Measurements from ENCODE around the gene CA4.
"Not testable (repeated sequence)": the region's sequence is repeated elsewhere in the genome, so short reads cannot be mapped to it uniquely, and the experiment has no call there.

The CA4 gene

DNA sequence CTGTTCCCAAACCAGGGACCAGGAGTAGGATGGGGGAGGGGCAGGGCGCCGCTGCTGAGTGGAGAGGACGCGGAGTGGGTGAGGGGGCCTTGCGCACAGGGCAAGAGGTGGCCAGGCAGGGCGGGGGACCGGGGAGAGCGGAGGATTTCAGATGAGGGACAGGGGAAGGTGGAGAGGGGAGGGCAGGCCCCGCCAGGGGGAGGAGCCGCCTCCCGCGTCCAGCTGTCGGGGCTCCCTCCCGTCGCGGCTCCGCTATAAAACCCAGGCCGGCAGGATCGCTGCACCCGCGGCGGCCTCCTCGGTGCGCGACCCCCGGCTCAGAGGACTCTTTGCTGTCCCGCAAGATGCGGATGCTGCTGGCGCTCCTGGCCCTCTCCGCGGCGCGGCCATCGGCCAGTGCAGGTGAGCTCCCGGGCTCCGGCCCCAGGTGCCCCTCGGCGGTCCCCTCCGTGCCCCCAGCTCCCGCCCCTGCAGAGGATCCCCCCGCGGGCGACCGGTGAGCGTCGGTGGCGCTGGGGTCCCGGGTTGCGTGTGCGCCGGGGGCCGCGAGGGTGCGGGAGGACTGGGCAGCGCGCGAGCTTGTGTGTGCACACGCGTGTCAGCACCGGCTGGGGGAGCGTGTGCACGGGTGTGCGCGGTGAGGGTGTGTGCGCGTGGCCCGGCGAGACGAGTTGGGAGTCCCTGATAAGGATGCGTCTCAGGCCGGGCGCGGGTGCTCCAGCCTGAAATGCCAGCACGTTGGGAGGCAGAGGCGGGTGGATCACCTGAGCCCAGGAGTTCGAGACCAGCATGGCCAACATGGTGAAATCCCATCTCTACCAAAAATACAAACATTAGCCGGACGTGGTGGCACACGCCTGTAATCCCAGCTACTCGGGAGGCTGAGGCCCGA, at the start of gene CA4:
Gene CA4 (plus strand): TSS at position 283 of the 892 bp plus-strand sequence. CDS start 62 bp downstream, at position 345.
- DNase-seq (ENCODE audit: low read depth in 2 of 2): no peak

DNA sequence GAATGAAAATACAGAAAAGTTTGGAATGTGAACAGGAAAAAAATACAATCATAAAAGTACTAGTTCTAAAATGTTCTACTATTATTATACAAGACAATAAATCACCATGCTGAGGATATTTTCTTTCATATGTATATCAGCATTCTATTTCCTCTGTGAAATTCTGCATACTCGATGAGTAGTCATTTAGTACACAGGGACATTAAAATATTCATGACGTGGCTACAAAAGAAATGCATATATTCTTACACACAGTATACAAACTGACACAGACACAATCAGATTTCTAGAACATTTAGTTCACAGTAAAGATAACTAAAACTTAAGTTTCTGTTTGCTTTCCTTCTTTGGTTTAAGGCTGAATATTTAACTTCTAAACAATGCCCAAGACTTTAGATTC, 49.2 kb upstream of the CA4 start:
- DNase-seq (ENCODE audit: low read depth in 2 of 2): not testable (repeated sequence)

DNA sequence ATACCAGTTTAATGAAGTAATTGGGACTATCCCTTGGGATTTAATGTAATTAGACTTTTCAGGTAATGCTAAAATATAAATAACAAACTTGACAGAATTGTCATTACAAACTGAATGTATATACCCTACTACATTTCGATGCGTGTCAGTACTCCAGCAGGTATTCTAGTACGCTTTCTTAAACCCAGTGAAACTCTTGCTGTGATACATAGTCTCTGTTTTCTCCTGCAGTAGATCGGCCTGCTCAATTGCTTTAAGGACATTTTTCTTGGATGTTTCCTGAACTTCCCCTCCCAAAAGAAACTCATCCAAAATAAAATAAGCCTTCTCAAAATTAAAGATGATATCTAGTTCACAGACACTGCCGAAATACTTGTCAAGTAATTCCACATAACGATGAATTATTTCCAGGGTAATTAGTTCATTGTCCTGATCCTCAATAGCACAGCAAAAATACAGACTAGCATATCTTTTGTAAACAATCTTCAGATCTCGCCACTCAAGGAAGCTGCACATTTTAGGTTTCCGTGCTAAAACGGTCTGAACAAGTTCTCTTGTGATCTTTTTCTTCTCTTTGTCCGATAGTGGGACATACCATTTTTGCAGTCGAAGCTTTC, 47.6 kb upstream of the CA4 start:
- not testable (repeated sequence) for DNase-seq (ENCODE audit: low read depth in 2 of 2)

DNA sequence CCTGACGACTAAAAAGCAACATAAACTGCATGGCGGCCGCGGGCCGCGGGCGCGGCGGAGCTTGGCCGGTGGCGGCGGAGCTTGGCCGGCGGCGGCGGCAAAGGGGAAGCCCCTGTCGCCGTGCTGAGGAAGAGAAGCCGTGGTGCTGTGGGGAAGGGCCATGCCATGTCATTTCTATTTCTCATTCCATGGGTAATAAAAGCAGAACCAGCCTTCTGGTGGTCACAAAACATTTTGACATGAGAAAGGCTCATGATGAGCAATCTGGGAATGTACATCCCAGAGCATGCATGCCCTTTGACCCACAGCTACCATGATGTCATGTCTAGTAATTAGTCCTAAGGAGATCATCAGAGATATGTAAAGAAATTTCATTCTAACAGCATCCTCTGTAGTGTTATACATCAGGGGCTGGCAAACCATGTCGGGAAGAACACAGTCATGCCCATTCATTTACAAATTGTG, 47.1 kb upstream of the CA4 start:
- DNase-seq (ENCODE audit: low read depth in 2 of 2): no peak

DNA sequence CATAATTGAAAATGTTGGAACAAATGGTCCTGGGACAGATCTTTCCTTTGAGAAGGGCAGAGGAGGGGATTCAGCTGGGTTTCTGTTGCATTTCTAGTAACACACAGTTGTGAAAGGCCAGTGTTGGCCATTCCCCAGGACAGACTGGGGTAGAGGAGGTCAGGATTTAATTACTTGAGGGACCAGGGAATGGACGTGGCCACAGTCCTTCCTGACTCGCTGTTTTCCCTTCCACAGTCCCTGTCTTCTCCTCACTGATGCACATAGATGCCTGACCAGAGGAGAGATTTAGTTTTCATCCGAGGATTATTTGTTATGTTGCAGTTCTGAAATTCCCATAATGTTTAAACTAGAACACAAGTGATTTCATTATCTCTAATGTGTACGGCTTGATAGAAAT, 45.8 kb upstream of the CA4 start:
- no peak for DNase-seq (ENCODE audit: low read depth in 2 of 2)

DNA sequence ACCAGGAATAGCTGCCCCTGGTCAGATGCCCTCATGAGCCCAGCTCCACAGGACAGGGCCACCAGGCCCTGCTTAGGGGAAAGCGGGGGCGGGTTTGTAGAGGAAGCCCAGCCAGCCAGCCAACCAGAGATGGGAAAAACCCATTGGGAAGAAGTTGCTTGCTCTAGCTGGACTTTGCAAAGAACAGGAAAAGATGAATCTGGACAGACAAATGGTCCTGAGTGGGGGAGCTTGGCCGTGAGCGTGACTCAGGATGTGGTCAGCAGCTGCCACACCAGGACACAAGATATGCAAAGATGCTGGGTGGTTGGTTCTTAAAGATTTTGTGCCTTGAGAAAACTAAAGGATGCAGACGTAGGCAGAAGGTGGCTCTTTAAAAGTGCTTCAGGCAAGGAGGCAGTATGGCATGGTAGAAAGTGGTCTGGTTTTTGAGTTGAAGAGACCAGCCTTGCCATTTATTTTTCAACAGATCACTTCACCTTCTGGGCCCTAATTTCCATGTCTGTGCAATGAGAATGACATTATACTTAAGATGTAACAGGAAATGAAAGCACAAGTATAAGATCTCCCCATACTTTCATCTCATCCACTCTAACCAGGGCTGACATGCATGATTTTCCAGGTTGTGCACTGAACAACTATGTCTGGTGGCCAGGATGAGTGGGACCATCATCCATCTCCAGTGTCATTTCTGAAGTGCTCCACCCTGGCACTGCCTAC, 43.3 kb upstream of the CA4 start:
- DNase-seq (ENCODE audit: low read depth in 2 of 2): no peak

DNA sequence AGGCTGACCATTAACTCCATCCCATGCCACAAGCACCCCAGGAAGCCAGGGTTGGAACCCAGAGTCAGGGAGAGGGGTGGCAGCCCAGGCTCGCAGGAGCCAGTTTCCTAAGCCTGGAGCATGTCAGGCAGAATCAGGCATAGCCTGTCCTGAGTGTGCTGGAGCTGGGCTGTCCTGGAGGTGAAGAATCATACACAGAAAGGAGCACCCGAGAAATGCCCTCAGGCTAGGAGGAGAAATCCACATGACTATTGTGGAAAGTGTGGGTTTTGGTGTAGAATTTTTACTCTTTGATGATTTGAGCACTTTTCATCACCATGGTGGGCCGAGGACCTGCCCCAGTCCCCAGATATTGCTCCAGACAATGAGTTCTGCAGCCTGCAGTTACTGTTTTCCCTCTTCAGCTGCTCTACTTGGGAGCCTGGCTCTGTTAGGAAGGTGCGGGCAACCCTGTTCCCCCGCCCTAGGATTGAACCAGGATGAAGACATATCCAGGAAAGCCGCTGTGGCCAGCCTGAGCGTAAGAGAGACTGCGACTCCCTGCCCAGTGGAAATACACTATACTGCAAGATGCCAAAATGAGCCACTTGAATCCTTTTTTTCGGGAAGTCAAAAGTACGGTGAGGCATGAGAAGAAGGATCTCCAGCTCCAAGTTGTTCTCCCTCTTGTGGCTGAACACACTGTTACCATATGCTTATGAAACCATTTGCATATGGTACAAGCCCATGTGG, 42.1 kb upstream of the CA4 start:
- DNase-seq (ENCODE audit: low read depth in 2 of 2): no peak

DNA sequence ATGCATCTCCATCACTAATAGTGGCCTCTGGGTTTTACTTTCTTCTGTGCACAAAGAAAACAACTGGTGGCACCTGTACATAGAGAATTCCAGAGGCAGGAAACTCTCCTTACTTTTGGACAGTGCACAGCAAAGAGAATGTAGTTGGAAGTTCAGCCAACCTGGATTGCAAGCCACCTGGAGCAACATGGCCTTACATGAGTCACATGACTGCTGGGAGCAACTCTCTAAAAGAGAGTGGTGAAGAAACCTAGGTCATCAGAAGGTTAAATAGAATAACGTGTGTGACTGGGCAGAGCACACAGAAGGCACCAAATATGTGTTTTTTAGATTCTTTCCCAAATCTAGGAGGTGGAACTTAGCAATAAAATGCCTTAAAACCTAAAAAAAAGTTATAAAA, 41.5 kb upstream of the CA4 start:
- not testable (repeated sequence) for DNase-seq (ENCODE audit: low read depth in 2 of 2)

DNA sequence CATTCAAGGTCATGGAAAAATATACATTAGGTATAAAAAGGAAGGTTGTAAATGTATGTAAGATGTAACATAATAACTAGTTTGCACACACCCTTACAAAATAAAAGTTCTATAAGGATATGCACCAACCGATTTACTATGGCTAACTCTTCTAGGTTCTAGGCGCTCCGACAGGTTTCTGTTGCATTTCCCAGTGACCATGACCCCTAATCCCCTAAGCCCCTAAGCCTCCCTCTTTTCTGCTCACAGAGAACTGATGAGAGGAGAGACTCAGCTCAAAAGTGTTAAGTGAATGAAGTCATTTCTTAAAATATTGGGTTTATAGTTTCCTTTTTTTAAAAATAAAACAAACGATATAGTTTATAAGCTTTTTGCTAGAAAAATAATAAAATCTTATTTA, 41.1 kb upstream of the CA4 start:
- no peak for DNase-seq (ENCODE audit: low read depth in 2 of 2)

DNA sequence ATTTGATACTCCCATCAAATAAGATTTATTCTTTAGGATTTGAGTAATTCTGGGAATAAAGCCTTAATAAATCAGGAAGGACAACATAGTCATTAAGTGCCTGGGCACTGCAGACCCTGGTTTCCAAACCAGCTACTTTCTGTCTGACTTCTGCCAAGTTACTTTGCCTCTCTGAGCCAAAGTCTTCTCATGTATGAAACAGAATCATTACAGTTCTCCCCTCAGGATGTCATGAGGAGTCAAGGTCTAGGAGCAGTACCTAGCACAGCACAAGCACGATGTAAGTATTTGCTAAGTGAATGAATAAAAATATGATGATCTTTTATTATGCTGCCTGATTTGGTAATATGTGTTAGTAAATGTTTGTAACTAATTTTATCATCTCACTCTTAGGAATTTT, 40.6 kb upstream of the CA4 start:
- DNase-seq (ENCODE audit: low read depth in 2 of 2): no peak

DNA sequence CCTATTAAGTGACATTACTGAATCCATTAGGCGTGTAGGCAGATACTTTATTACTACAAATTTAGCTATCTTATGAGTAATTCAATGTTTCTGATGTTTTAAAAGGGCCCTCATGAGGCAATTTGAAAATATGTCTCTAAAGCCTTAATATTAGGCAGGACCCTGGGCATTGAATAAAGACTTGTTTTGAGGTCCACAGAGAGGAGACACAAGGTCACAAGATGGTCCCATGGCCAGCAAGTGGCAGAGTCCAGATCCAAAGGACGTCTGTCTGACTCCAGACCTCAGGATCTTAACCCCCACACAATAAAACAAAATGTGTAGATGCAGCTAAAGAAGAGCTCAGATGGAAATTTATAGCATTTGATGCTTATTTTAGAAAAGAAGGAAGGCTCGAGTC, 39.2 kb upstream of the CA4 start:
- DNase-seq (ENCODE audit: low read depth in 2 of 2): no peak

DNA sequence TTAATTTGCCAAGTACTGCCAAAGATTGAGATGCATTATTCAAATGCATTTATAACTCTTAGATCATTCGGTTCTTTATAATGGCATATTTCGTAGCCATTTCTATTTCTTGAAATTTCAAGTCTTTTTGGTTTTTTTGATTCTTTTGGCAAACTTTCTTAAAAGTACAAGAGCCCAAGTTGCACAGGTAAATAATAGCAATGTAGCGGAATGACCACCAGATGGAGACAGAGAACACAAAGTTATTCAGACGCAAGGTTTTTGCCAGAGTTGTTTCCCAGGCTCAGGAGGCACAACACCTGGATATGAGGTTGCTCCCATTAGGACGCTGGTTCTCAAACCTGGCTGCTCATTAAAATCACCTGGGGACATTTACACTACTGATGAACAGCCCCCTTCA, 38.1 kb upstream of the CA4 start:
- not testable (repeated sequence) for DNase-seq (ENCODE audit: low read depth in 2 of 2)

DNA sequence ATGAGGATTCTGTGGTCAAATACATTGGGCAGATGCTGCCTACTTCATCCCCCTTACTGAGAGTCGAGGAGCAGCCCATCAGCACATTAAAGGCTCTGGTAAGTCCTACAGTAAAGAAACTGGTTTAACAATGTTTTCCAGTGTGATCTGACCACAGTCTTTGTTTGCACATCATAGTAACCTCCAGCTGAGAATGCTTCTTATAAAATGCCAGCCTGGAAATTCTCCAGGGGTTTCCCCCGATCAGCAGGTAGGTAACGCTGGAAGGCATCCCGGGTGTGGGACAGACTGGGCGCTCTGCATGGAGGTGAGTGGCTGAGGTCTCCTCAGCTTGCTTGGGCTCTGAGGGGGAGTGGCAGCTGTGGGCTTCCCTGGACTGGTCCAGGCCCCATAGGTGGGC, 34.4 kb upstream of the CA4 start:
- not testable (repeated sequence) for DNase-seq (ENCODE audit: low read depth in 2 of 2)

DNA sequence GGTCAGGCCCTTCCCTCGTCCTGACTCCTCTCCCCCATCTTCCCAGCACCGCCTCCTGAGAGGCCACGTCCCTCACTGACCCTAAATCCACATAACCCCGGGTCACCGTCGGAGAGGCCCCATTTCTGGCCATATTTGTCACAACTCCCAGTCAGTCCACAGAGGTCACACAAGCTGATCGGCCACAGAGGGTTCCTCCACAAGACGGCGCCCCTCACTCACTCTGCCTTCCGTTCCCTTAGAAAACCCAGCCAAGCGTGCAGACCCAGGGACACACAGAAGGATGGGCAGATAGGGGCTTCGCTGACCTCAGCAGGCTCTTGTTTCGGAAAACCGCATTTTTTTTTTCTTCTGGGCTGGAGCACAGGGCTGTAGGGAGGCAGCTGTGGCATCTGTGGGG, 33.6 kb upstream of the CA4 start:
- not testable (repeated sequence) for DNase-seq (ENCODE audit: low read depth in 2 of 2)

DNA sequence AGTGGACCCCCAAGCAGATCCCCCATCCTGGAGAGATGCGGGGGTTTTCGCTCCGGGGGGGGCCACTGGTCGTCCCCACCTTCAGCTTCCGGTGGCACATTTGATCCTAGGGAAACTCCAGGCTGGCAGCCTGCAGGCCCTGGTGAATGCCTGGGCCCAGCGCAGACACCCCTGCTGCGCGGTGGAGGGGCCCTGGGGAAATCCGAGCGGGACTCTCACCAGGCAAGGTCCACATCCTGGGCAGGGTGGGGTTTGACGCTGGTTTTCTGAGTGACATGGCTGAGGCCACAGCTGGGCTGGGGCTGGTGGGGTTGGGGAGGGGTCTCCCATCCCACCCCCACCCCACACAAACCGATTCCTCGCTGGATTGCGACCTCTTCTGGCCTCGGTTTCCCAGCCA, 30.6 kb upstream of the CA4 start:
- not testable (repeated sequence) for DNase-seq (ENCODE audit: low read depth in 2 of 2)

DNA sequence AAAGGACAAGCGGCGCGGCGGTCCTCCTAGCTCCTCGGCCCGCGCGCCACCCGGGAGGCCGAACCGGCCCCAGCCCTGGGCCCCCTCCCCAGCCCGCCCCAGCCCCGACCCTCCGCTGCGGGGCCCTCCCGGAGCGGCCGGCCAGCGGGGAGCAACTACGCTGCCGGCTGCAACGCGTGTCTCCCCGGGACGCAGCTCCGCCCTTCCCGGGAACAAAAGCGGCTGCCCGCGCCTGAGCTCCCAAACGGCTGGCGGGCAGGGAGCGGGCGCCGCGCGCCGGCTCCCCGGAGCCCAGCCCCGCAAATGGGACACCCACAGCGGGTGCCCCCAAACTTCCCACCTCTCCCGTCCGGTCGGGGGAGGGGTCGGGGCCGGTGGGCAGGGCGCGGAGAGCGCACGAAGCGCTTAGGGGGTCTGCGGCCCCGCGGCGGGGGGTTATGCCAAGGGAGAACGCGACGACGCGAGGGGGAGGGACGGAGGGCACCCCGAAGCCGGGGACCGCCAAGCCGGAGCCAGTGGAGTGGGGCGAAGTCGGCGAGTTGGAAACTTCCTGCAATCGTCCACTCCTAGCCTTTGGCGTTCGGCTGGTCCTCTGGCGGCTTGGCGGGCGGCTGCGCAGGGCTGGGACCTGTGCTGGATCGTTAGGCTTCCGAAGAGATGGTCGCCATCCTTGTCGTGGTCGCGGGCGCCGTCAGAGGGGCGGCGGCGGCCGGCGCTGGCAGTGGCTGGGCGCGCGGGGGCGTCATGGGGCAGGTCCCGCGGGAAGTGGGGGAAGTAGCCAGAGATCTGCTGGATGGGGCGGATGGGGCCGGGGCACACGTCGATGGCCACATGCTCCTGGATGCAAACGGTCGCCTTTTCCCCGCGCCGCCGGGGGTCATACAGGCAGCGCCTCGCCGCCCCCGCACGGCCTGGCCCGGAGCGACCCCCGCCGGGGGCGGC, 29.7 kb upstream of the CA4 start:
- DNase-seq (ENCODE audit: low read depth in 2 of 2): not testable (repeated sequence)

DNA sequence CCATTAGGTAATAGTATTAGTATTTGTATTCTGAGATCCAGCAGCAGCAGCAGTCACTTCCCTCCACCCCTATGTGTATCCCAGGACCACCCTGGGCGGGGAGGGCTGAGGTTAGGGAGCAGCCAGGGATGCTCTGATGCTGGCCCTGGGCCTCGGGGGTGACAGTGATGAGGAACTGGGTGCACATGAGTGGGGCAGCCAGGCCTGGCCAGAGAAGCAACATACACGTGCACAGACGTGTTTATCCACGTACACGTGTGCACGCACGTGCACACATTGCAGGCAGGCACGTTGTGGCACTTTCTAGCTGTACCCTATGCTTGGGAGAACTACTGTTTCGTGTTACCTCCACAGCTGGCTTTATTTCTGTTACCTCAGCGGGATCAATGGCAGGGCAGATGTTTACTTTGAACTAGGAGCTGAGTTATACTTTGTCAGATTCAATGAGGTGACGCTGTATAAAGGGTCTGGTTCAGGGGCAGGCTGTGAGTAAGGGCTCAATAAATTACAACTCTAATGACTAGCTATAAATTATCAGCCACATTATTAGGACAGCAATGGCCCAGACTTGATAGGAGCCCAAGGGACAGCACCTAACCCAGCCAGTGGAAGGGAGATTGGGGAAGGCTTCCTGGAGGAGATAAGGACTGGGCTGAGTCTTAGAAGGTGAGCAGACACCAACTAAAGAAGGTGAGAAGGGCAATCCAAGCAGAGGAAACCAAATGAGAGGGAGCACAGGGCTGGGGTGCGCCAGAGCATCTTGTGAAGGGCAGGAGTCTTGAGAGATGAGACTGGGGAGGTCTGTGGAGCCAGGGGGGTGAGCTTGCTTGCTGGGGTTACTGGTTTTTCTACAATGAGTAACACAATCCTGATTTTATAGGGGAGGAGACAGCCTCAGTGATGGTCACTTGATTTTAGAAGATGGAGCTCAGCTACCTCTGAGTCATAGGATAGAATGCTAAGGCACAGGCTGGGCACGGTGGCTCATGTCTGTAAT, 22.4 kb upstream of the CA4 start:
- no peak for DNase-seq (ENCODE audit: low read depth in 2 of 2)

DNA sequence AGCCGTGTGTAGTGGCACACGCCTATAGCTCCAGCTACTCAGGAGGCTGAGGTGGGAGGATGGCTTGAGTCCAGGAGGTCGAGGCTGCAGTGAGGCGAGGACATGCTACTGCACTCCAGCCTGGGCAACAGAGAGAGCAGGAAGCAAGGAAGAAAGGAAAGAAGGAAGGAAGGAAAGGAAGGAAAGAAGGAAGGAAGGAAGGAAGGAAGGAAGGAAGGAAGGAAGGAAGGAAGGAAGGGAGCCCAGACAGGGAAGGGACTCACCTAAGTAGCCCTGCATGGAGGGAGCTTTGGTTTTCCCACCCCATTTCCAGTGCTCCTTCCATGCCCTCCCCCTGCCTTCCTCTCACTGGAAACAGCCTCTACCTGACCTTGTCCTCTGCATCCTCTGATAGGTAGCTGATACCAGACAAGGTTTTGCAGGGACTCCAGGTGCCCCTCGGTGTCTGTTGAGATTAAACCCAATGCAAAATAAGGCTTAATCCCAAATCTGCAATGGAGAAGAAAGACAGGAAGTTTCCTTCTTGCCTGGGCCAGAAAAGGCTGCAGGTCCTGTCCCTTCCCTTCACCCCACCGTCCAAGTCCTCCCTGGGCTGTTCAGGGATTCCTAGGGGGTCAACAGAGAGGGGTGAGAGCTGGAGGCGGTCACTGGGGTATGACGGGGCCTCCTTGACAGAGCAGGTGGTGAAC, 21.5 kb upstream of the CA4 start:
- DNase-seq (ENCODE audit: low read depth in 2 of 2): no peak

DNA sequence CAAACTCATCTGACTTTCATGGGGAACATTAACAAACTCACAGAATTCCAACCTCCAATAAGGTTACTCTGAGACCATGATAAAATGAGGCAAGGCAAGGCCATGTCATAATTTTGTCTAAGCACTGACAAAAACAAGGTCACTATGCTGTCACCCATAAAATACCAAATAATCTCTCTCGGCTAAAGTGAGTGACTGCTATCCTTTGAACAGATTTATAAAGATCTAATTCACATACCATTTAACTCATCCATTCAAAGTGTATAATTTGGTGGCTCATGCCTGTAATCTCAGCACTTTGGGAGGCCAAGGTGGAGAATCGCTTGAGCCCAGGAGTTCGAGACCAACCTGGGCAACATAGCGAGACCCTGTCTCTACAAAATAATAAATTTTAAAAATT, 20.6 kb upstream of the CA4 start:
- no peak for DNase-seq (ENCODE audit: low read depth in 2 of 2)
